Measurements from ENCODE around the gene DPH5. TPM values are rescaled to one million over a fixed set of nuclear protein-coding genes. Genes with fewer than 3 reads are reported as not detected.
"Not testable (repeated sequence)": the region's sequence is repeated elsewhere in the genome, so short reads cannot be mapped to it uniquely, and the experiment has no call there.

The DPH5 gene
- polyA plus RNA-seq, 1 of the 3 experiments (the other 2 are of a cell fraction), result 36.6 TPM

DNA sequence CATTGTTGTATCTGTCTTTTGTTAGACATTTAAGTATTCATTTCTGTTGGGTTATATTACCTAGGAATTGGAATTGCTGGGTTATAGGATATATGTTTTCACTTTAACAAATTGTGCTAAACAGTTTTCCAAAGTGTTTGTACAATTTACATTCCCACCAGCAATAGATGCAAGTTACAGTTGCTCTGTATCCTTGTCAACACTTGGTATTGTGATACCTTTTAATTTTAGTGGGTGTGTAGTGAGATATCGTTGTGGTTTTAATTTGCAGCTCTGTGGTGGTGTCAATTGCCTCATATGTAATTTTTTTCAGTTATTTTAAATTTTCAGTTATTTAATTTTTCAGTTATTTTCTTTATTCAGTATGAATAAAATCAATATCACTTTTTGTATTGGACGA is 7.4 kb upstream of the DPH5 start:
- Histone ChIP-seq H3K36me3 (replicated peaks in 1 of 2; ENCODE audit: control insufficient read depth in 1 of 2, insufficient read depth in 2 of 2, low read length in 1 of 2) (peaks cover 0 to 9% of the 10 kb centered on the region in 2 experiments), H4K20me1 (ENCODE audit: insufficient read depth) (no peaks in the 10 kb centered on the region), H3K9me2 (no peaks in the 10 kb centered on the region), H3K4me3 (ENCODE audit: low read depth in 2 of 2, low read length in 1 of 2) (no peak overlapping the region), H3K4me2 (no peak overlapping the region), H3K9me3 (0 out of 2 replicates have a peak, but pooled peaks cover 3% of the 10 kb centered on the region), H3F3A (replicated peaks; ENCODE audit: insufficient read depth) (no peaks in the 10 kb centered on the region), H3K9ac (no peak overlapping the region), H3K27me3 (ENCODE audit: insufficient read depth) (no peaks in the 10 kb centered on the region), H3K27ac (ENCODE audit: low read depth in 2 of 2, low read length in 1 of 2) (no peak overlapping the region), H3K4me1 (ENCODE audit: control insufficient read depth in 1 of 2, insufficient read depth in 2 of 2, low read depth in 1 of 2, low read length in 1 of 2) (no peaks in the 10 kb centered on the region; a peak in 1 of 4 replicates), H3K79me2 (ENCODE audit: insufficient read depth) (peaks cover 9% of the 10 kb centered on the region; the same call in 1 of the 2 replicates), H2AFZ (ENCODE audit: low read depth) (no peak overlapping the region)
- ChIA-PET CTCF (no interaction called here), POLR2A (no interaction called here)
- TF ChIP-seq NFIC (IDR thresholded peaks at IDR 0.05; ENCODE audit: borderline replicate concordance), result no peak
- TF ChIP-seq TAF1 (IDR thresholded peaks at IDR 0.05; ENCODE audit: borderline replicate concordance, low read depth, low read length), result no peak
- TF ChIP-seq RCOR1 (IDR thresholded peaks at IDR 0.05; ENCODE audit: low read length), result no peak
- TF ChIP-seq, protein P1, sequence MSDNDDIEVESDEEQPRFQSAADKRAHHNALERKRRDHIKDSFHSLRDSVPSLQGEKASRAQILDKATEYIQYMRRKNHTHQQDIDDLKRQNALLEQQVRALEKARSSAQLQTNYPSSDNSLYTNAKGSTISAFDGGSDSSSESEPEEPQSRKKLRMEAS (IDR thresholded peaks at IDR 0.05; ENCODE audit: low read depth), result no peak
- TF ChIP-seq YY1 (IDR thresholded peaks at IDR 0.05; ENCODE audit: low read depth), result no peak
- TF ChIP-seq SIN3A (IDR thresholded peaks at IDR 0.05; ENCODE audit: borderline replicate concordance, low read depth, low read length), result no peak
- no peak for TF ChIP-seq EZH2phosphoT487 (IDR thresholded peaks at IDR 0.05; ENCODE audit: borderline replicate concordance, low read depth)
- TF ChIP-seq MXI1 (IDR thresholded peaks at IDR 0.05; ENCODE audit: low read depth, low read length), result no peak
- no peak for TF ChIP-seq TEAD4 (IDR thresholded peaks at IDR 0.05; ENCODE audit: borderline replicate concordance, insufficient read depth)
- TF ChIP-seq, protein P2, sequence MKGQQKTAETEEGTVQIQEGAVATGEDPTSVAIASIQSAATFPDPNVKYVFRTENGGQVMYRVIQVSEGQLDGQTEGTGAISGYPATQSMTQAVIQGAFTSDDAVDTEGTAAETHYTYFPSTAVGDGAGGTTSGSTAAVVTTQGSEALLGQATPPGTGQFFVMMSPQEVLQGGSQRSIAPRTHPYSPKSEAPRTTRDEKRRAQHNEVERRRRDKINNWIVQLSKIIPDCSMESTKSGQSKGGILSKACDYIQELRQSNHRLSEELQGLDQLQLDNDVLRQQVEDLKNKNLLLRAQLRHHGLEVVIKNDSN (IDR thresholded peaks at IDR 0.05; ENCODE audit: borderline replicate concordance, low read depth), result no peak
- TF ChIP-seq, protein P3, sequence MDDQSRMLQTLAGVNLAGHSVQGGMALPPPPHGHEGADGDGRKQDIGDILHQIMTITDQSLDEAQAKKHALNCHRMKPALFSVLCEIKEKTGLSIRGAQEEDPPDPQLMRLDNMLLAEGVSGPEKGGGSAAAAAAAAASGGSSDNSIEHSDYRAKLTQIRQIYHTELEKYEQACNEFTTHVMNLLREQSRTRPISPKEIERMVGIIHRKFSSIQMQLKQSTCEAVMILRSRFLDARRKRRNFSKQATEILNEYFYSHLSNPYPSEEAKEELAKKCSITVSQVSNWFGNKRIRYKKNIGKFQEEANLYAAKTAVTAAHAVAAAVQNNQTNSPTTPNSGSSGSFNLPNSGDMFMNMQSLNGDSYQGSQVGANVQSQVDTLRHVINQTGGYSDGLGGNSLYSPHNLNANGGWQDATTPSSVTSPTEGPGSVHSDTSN (IDR thresholded peaks at IDR 0.05), result no peak
- TF ChIP-seq FOXJ3 (CRISPR knock-in tag; IDR thresholded peaks at IDR 0.05), result no peak
- no peak for TF ChIP-seq SMC3 (IDR thresholded peaks at IDR 0.05; ENCODE audit: low read depth, low read length)
- TF ChIP-seq RXRA (IDR thresholded peaks at IDR 0.05; ENCODE audit: borderline replicate concordance, low read depth), result no peak
- 98% methylated on average over 2 of the region's 2 CpGs for WGBS (ENCODE audit: low lambda C conversion rate)
- DNase-seq, result no peak

DNA sequence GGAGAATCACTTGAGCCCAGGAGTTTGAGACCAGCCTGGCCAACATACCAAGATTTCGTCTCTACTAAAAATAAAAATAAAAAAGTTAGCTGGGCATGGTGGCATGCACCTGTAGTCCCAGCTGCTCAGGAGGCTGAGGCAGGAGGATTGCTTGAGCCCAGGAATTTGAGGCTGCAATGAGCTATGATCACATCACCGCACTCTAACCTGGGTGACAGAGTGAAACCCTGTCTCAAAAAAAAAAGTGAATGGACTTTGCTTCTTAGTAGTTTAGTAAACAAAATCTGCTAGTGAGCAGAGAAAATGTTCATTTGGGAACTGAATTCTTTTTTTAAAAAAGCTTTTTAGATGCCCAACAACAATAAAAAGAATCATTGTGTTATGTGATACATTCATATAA is 6.5 kb upstream of the DPH5 start:
- H3K4me1 ChIP-seq (ENCODE audit: control insufficient read depth in 1 of 2, insufficient read depth in 2 of 2, low read depth in 1 of 2, low read length in 1 of 2); H2AFZ ChIP-seq (ENCODE audit: low read depth); H3K4me3 ChIP-seq (ENCODE audit: low read depth in 2 of 2, low read length in 1 of 2); H3K36me3 ChIP-seq (replicated peaks in 1 of 2; ENCODE audit: control insufficient read depth in 1 of 2, insufficient read depth in 2 of 2, low read length in 1 of 2); H3K27me3 ChIP-seq (ENCODE audit: insufficient read depth); H4K20me1 ChIP-seq (ENCODE audit: insufficient read depth); POLR2A ChIA-PET; H3K9ac ChIP-seq; H3K9me2 ChIP-seq; DNase-seq; H3K27ac ChIP-seq (ENCODE audit: low read depth in 2 of 2, low read length in 1 of 2); H3K9me3 ChIP-seq; H3K79me2 ChIP-seq (ENCODE audit: insufficient read depth); H3K4me2 ChIP-seq; H3F3A ChIP-seq (replicated peaks; ENCODE audit: insufficient read depth): not testable (repeated sequence)
- CTCF ChIA-PET, result interaction anchor here (0.9 to 1.6 kb wide), 2 partner anchors 31 to 207 kb away, joined by 3 to 4 read pairs; no protein-coding TSS in a partner anchor
- 92% methylated on average over 2 of the region's 2 CpGs for WGBS (ENCODE audit: low lambda C conversion rate)

All from SK-N-SH (cell line).